SU-DHL-6 (cell line): ENCODE measurements around the gene C10orf62.
"Not testable (repeated sequence)": the region's sequence is repeated elsewhere in the genome, so short reads cannot be mapped to it uniquely, and the experiment has no call there.

Experiments
- EZH2phosphoT487 ChIP-seq: fragments of 200-600 bp; sonication (generic), shearing (Covaris generic); conservative IDR thresholded peaks from 2 replicates; pipeline ENCODE4 v1.6.1; 2018; ENCODE audit warnings: mild to moderate bottlenecking, antibody characterized with exemption, low read length, moderate library complexity, mixed read lengths
- TF ChIP-seq, protein P1 (sequence below): fragments of 200-600 bp; sonication (generic); IDR thresholded peaks from one replicate; pipeline ENCODE4 v1.5.1; 2017; ENCODE audit warnings: antibody characterized with exemption, mild to moderate bottlenecking, low read length, moderate library complexity; ENCODE audit not compliant: insufficient read depth, poor library complexity, severe bottlenecking

DNA sequence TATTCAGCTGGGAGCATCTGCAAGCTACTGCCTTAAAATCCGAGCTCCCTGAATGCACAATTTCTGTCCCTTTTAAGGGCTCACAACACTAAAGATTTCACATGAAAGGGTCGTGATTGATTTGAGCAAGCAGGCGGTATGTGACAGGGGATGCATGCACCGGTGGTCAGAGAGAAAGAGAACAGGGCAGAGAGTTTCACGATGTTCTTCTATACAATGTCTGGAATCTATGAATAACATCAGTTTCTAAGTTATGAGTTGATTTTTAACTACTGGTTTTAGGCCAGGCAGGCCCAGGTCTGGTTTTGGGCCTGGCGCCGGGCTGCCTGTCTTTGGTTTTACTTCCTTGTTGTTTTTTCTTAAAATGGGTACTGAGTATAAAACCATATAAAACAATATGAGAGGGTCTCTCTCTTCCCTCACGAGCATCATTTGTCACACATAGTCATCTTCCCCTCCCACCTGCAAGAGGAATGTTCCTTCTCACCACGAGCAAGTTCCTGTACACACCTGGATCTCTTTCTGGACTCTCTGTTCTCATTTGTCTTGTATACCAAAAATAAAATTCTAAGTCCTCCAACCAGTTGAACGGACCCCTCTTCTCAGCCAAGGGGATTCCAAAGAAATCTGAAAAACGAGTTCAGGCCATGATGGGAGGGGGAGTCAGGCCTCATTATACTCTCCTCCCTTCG lies 28.0 kb upstream of the C10orf62 start:
- TF ChIP-seq, protein P1, sequence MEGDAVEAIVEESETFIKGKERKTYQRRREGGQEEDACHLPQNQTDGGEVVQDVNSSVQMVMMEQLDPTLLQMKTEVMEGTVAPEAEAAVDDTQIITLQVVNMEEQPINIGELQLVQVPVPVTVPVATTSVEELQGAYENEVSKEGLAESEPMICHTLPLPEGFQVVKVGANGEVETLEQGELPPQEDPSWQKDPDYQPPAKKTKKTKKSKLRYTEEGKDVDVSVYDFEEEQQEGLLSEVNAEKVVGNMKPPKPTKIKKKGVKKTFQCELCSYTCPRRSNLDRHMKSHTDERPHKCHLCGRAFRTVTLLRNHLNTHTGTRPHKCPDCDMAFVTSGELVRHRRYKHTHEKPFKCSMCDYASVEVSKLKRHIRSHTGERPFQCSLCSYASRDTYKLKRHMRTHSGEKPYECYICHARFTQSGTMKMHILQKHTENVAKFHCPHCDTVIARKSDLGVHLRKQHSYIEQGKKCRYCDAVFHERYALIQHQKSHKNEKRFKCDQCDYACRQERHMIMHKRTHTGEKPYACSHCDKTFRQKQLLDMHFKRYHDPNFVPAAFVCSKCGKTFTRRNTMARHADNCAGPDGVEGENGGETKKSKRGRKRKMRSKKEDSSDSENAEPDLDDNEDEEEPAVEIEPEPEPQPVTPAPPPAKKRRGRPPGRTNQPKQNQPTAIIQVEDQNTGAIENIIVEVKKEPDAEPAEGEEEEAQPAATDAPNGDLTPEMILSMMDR, result not testable (repeated sequence)
- not testable (repeated sequence) for TF ChIP-seq EZH2phosphoT487
